PC-9 (cell line): ENCODE data around the gene MVB12B. TPM values are rescaled to one million over a fixed set of nuclear protein-coding genes. Genes with fewer than 3 reads are reported as not detected.
A peak's percentile ranks its signal among the peaks of the same experiment; 100 is the strongest.

Source experiments
- BruUV-seq: library from RNA; stranded (reverse); fragments of 400-500 nt; replicated peaks from 2 replicates; lab custom pipeline; 2021; lab: Mats Ljungman, UMichigan
- CTCF ChIA-PET: fragments of 300-600 bp; sonication (Branson Sonifier 250); formaldehyde crosslinking; loops from one replicate; lab custom pipeline; 2022; ENCODE audit warnings: antibody characterized with exemption; lab: Charles Lee
- POLR2A ChIA-PET: fragments of 300-600 bp; sonication (Branson Sonifier 250); formaldehyde crosslinking; loops from one replicate; lab custom pipeline; 2022; ENCODE audit warnings: antibody characterized with exemption; ENCODE audit not compliant: unreplicated experiment; lab: Charles Lee
- DNase-seq, 2 experiments: peaks; one replicate each; pipeline versions ENCODE4 v3.0.0 to v3.0.0-alpha.2; 2015 to 2022; ENCODE audit warnings: mixed read lengths in 1 of 2
- H2AFZ ChIP-seq: fragments of 200-600 bp; sonication (generic); 2 replicates; pipeline ENCODE4 v1.8.1; 2017; ENCODE audit warnings: antibody characterized with exemption
- H3F3A ChIP-seq: fragments of 200-600 bp; sonication (generic); 2 replicates; pipeline ENCODE4 v1.8.1; 2017; ENCODE audit warnings: antibody characterized with exemption, mild to moderate bottlenecking, low read depth; ENCODE audit not compliant: insufficient read depth
- H3K27ac ChIP-seq: fragments of 200-600 bp; sonication (generic); 2 replicates; pipeline ENCODE4 v1.6.1; 2016; ENCODE audit warnings: mixed run types
- H3K27me3 ChIP-seq: fragments of 200-600 bp; sonication (generic); 2 replicates; pipeline ENCODE4 v1.6.1; 2016; ENCODE audit warnings: low read depth, mixed run types; ENCODE audit not compliant: insufficient read depth
- H3K36me3 ChIP-seq: fragments of 200-600 bp; sonication (generic); 2 replicates; pipeline ENCODE4 v1.6.1; 2016; ENCODE audit warnings: low read depth, mixed run types
- H3K4me1 ChIP-seq: fragments of 200-600 bp; sonication (generic); replicated peaks from 2 replicates; pipeline ENCODE4 v1.6.1; 2016; ENCODE audit warnings: mixed run types; ENCODE audit not compliant: insufficient read depth
- H3K4me2 ChIP-seq: fragments of 200-600 bp; sonication (generic); 2 replicates; pipeline ENCODE4 v1.6.1; 2017; ENCODE audit warnings: mixed run types
- H3K4me3 ChIP-seq: fragments of 200-600 bp; sonication (generic); 2 replicates; pipeline ENCODE4 v1.6.1; 2016; ENCODE audit warnings: mixed run types
- H3K79me2 ChIP-seq: fragments of 200-600 bp; sonication (generic); 2 replicates; pipeline ENCODE4 v1.6.1; 2017; ENCODE audit warnings: low read depth, mixed run types
- H3K9me2 ChIP-seq: fragments of 200-600 bp; sonication (generic); 2 replicates; pipeline ENCODE4 v1.8.1; 2017; ENCODE audit warnings: mild to moderate bottlenecking; ENCODE audit not compliant: insufficient read depth
- H3K9me3 ChIP-seq: fragments of 200-600 bp; sonication (generic); 2 replicates; pipeline ENCODE4 v1.8.1; 2016; ENCODE audit warnings: low read depth; ENCODE audit not compliant: insufficient read depth
- H4K20me1 ChIP-seq: fragments of 200-600 bp; sonication (generic); 2 replicates; pipeline ENCODE4 v1.8.1; 2017; ENCODE audit not compliant: insufficient read depth
- EZH2 ChIP-seq: fragments of 200-600 bp; sonication (generic); IDR thresholded peaks from 2 replicates; pipeline ENCODE4 v1.8.0; 2017; ENCODE audit warnings: antibody characterized with exemption, low read depth
- intact Hi-C: fragments of 100-400 bp; cut with micrococcal nuclease; formaldehyde crosslinking; loops from one replicate; pipeline ENCODE4 v1.10.0; 2022; ENCODE audit not compliant: unreplicated experiment
- total RNA-seq: library from RNA; stranded (reverse); gene quantifications from 2 replicates; pipeline ENCODE4 v1.2.3, GENCODE V29; 2021
- TF ChIP-seq, protein P1 (sequence below): fragments of 200-600 bp; sonication (generic); conservative IDR thresholded peaks from 2 replicates; pipeline ENCODE4 v1.6.1; 2017; ENCODE audit warnings: mixed run types, antibody characterized with exemption, mild to moderate bottlenecking, moderate library complexity

MVB12B gene
- total RNA-seq, 1 experiment from 2014 or later: 8.8 TPM

DNA sequence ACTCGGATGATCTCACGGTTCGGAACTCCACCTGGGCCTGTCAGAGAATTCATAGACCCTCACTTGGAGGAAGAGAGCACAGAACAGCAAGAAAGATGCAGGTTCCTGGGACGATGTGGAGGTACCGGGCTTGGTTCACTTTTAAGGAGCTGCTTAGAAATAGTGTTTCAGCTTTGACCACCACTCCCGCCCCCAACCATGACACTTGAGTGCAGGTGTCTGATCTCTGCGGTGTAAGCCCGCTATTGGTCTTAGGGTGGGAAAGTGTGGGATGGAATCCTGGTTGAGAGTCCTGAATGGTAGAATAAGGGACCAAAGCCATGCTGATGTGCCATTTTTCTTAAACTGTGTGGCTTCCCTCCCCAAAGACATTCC lies 189.9 kb downstream of the MVB12B start:
- POLR2A ChIA-PET: no interaction called here
- no peaks in the 10 kb centered on the region for H3K9me2 ChIP-seq
- intact Hi-C loops: no loop called here
- no peaks in the 10 kb centered on the region for H4K20me1 ChIP-seq
- no peak for DNase-seq
- peak overlapping the region; percentile 68 for H3K4me2 ChIP-seq
- no peaks in the 10 kb centered on the region for H3K4me1 ChIP-seq
- H3K27me3 ChIP-seq: peaks cover 51% of the 10 kb centered on the region
- H3K79me2 ChIP-seq: no peaks in the 10 kb centered on the region
- CTCF ChIA-PET: no interaction called here
- peak overlapping the region; percentile 36; the same call in 1 of the 2 replicates for H3K4me3 ChIP-seq
- no peak overlapping the region for H2AFZ ChIP-seq
- H3K36me3 ChIP-seq: no peaks in the 10 kb centered on the region
- H3K9me3 ChIP-seq: no peaks in the 10 kb centered on the region
- H3F3A ChIP-seq: 0 out of 2 replicates have a peak, but pooled peaks cover 5% of the 10 kb centered on the region
- no peak overlapping the region for H3K27ac ChIP-seq
- no TSS peak for BruUV-seq
- TF ChIP-seq, protein P1, sequence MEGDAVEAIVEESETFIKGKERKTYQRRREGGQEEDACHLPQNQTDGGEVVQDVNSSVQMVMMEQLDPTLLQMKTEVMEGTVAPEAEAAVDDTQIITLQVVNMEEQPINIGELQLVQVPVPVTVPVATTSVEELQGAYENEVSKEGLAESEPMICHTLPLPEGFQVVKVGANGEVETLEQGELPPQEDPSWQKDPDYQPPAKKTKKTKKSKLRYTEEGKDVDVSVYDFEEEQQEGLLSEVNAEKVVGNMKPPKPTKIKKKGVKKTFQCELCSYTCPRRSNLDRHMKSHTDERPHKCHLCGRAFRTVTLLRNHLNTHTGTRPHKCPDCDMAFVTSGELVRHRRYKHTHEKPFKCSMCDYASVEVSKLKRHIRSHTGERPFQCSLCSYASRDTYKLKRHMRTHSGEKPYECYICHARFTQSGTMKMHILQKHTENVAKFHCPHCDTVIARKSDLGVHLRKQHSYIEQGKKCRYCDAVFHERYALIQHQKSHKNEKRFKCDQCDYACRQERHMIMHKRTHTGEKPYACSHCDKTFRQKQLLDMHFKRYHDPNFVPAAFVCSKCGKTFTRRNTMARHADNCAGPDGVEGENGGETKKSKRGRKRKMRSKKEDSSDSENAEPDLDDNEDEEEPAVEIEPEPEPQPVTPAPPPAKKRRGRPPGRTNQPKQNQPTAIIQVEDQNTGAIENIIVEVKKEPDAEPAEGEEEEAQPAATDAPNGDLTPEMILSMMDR: no peak
- TF ChIP-seq EZH2: no peak

DNA sequence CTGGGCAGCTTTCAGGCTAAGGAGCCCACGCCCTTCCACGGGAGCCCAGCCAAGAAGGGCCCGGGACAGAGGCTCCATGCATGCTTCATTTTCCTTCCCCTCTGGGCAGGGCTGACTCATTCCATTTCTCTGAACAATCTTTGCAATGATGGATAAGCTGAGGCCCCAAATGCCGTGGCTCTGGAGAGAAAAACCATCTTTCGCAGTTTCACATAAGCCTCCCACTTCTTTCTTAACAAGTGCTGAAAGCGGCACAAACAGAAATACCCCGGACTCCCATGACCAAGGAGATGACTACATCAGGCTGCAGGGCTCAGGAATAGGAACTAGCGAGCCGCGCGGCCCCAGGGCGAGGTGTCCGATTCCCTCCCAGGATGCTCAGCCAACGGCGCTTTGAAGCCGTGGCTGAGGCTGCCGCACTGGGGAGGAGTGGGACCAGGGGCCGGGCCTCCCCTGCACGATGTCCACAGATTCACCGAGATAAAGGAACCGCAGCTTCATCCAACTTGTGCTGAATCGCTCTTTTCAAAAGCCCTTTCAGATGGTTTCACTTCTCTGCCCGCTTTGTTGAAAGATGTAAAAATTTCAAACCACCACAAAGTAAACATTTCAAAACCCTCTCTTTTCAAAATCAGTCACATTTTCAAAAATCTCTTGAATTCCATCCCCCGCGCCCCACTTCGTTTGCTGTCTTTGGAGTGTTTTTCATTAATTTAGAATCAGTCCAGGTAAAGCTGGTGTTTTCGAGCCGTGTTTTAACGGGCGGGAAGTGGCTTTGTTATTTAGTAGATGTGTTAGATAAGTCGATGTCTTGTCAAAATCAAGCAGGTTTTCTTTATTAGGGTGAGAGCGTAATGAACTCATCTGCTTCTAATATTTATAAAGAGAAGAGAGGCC lies 190.6 kb downstream of the MVB12B start:
- Histone ChIP-seq H3K4me2 (peak overlapping the region; percentile 68), H3K36me3 (no peaks in the 10 kb centered on the region), H3K27me3 (peaks cover 58% of the 10 kb centered on the region), H3K4me3 (peak overlapping the region; percentile 36; the same call in 1 of the 2 replicates), H3K79me2 (no peaks in the 10 kb centered on the region), H3K27ac (no peak overlapping the region), H3F3A (0 out of 2 replicates have a peak, but pooled peaks cover 5% of the 10 kb centered on the region), H3K9me2 (no peaks in the 10 kb centered on the region), H3K9me3 (no peaks in the 10 kb centered on the region), H4K20me1 (no peaks in the 10 kb centered on the region), H2AFZ (0 out of 2 replicates have a peak overlapping the region, but pooled peaks have one; percentile 14), H3K4me1 (no peaks in the 10 kb centered on the region)
- ChIA-PET CTCF (interaction anchor here (1.2 kb wide), 1 partner anchor 17 kb away, joined by 4 read pairs; no protein-coding TSS in a partner anchor), POLR2A (no interaction called here)
- peak; percentile 38 to 62 for DNase-seq
- BruUV-seq: no TSS peak
- intact Hi-C loops: no loop called here
- TF ChIP-seq, protein P1: no peak
- TF ChIP-seq EZH2: no peak

DNA sequence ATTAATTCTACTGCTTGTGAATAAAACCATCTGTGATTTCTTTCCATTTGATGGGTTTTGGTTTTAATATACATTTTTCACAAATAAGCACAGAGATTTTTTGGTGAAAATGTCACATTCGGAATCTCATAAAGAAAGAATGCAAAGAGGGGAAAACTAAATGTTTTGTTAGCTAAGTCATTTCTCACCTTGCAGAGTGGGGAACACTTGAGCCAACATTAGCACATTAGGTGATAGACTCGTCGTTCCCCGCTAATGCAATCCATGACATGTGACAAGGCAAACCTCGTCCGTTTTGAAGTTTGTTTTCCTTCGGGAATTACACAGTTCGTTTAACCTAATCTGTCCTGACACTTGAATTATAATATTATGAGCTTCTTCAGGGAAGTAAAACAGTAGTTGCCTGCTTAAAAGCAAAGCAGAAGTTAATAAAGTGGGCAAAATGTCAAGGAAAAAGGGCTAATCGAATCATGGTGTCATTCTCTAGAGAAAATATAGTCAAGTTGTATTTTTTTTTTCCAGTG lies 191.3 kb downstream of the MVB12B start:
- TF ChIP-seq, protein P1: no peak
- no peak for TF ChIP-seq EZH2
- H2AFZ ChIP-seq: no peak overlapping the region
- no peak overlapping the region for H3K4me3 ChIP-seq
- no peaks in the 10 kb centered on the region for H3K9me2 ChIP-seq
- intact Hi-C loops: no loop called here
- H4K20me1 ChIP-seq: no peaks in the 10 kb centered on the region
- DNase-seq: no peak
- H3K27me3 ChIP-seq: peaks cover 65% of the 10 kb centered on the region
- BruUV-seq: no TSS peak
- no peaks in the 10 kb centered on the region for H3K36me3 ChIP-seq
- 0 out of 2 replicates have a peak, but pooled peaks cover 5% of the 10 kb centered on the region for H3F3A ChIP-seq
- no peak overlapping the region for H3K27ac ChIP-seq
- no peaks in the 10 kb centered on the region for H3K79me2 ChIP-seq
- H3K4me2 ChIP-seq: peak overlapping the region; percentile 68; the same call in 1 of the 2 replicates
- H3K4me1 ChIP-seq: no peaks in the 10 kb centered on the region
- CTCF ChIA-PET: interaction anchor here (1.2 kb wide), 1 partner anchor 18 kb away, joined by 4 read pairs; no protein-coding TSS in a partner anchor
- H3K9me3 ChIP-seq: no peaks in the 10 kb centered on the region
- POLR2A ChIA-PET: no interaction called here
